Loucy (cell line): ENCODE measurements around the gene RBKS.

Source experiments
- CTCF ChIP-seq: fragments of 200-600 bp; sonication (generic); conservative IDR thresholded peaks from 2 replicates; pipeline ENCODE4 v1.5.1; 2014; ENCODE audit warnings: mild to moderate bottlenecking, antibody characterized with exemption, low read length
- EZH2phosphoT487 ChIP-seq: fragments of 200-600 bp; IDR thresholded peaks from 2 replicates; pipeline ENCODE4 v1.6.1; 2018; ENCODE audit warnings: antibody characterized with exemption, mild to moderate bottlenecking, moderate library complexity, borderline replicate concordance

DNA sequence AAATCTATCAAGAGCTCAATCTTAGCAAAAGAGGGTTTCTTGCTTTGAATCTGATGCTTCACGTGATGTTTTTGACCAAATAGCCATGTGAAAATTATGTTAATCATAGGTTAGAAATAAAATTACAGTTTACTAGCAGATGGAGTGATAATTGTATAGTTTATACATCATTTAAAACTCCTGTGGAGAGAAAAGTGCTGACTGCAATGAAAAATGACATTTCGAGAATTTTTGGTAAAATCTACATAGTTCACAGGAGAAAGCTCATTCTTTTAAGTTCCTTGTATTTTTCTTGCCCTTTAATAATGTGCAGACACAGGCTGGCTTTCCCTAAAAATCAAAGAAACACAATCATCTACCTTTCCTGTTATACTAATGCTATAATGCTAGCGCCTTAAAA, 33.2 kb downstream of the RBKS start:
- TF ChIP-seq CTCF (no peak), EZH2phosphoT487 (no peak)
